ENCODE measurements around the gene OR6V1.

OR6V1 gene, protein sequence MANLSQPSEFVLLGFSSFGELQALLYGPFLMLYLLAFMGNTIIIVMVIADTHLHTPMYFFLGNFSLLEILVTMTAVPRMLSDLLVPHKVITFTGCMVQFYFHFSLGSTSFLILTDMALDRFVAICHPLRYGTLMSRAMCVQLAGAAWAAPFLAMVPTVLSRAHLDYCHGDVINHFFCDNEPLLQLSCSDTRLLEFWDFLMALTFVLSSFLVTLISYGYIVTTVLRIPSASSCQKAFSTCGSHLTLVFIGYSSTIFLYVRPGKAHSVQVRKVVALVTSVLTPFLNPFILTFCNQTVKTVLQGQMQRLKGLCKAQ

GRCh38 chr7:143052041-143052440, at the start of gene OR6V1:
TSS of gene OR6V1 (plus strand) at chr7:143052341. CDS start at chr7:143052341, 0 bp downstream.
- no peak for DNase-seq (ENCODE audit: low read depth)

DNA sequence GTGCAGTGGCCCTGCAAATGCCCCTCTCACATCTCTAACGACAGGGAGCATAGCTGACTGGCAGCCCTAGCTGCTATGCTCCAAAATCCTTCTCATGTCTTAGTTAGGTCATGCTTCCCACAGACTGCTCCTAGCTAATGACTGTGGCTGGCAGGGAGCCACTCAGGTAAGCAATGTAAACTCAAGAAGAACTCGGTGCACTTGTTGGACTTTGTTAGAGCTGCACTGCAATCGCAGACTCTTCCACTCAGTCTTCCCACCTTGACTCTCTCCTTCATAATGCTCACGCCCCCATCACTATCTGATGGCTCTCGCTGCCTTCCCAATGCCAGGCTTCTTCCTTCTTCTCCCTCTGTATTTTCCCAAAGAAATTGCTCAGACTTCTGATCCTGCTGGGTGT, 49.2 kb upstream of the OR6V1 start:
- no peak for DNase-seq (ENCODE audit: low read depth)

- no peak for DNase-seq (ENCODE audit: low read depth)
Observed at GRCh38 chr7:143003393-143004051, 48.6 kb upstream of the OR6V1 start.

GRCh38 chr7:143005632-143006260, 46.4 kb upstream of the OR6V1 start:
- DNase-seq (ENCODE audit: low read depth): no peak

DNA sequence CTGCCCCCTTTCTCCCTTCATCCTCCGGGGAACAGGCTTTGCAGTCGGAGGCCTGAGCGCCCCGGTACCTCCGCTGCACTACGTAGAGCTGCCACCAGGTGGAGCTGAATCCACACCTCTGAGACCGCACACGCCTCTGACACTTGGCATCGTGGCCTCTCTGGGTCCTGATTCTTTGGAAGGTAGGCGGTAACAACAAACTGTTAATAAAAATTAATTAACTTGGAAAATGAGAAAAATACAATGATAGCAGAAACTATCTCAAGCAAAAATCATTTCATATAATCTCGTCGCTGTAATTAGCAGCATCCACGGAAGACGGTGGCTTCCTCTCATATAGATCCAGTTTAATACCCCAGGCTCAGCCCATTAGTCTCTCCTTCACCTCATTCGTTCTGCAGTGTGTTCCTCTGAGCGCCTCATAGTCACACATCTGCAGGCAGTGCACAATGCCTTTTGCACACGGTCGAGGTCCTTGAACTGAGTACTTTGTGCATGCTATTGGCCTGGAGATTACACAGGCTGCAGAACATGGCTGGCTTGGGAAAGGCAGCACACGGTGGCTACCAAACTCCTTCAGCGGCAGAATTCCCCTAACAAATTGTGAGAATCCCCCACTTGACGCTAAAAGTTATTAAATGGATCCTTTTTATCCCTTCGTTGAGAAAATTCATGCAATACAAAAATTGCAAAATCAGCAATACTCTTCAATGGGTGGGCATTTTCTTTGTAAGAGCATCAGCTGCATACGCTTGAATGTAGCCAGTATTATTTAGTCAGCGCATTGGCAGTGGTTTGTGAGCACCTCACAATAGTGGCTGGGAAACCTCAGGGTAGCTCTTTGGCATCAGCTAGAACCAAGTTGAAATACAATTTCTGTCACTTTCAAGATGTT, 43.9 kb upstream of the OR6V1 start:
- DNase-seq (ENCODE audit: low read depth): peak; percentile 81

DNA sequence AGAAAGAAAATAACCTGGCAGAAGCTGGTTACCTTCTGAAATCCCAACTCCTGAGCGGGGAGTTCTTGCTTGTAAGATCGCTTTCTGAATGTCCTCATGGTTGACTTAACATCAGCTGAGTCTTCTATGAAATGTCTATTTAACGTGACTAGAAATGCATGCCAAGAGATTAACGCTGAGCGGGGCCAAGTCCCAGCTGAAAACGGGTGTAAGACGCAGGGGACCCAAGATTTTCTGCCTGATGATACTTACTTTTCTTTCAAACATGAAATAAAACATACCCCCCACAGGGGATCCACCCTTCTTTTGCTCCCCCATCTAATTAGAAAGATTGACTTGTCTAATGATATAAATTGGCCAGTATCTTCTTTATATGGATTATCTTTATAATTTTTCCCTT, 40.1 kb upstream of the OR6V1 start:
- no peak for DNase-seq (ENCODE audit: low read depth)

- no peak for DNase-seq (ENCODE audit: low read depth)
Observed at GRCh38 chr7:143012409-143012808, 39.7 kb upstream of the OR6V1 start.

- DNase-seq (ENCODE audit: low read depth): no peak
Observed at GRCh38 chr7:143013473-143013872, 38.7 kb upstream of the OR6V1 start.

DNA sequence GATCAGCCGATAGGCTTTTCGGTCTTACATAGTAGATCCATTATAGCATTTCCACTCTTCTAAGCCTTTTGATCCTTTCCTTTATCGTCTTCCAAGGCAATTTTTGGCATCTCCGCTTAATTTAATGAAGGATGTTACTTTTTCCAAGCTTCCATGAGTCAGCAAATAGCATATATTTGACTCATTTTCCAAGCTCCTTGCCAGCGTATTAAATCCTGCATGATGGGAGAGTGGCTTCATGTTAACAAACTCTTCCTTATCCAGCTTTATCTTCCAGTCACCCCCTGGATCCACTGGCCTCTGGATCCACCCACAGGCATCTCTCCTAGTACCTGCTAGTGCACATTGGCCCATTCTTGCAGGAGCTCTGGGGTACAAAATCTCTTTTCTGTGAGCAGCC, 38.2 kb upstream of the OR6V1 start:
- DNase-seq (ENCODE audit: low read depth): no peak

GRCh38 chr7:143015084-143015483, 37.1 kb upstream of the OR6V1 start:
- no peak for DNase-seq (ENCODE audit: low read depth)

- DNase-seq (ENCODE audit: low read depth): no peak
Observed at GRCh38 chr7:143015926-143016490, 36.1 kb upstream of the OR6V1 start.

DNA sequence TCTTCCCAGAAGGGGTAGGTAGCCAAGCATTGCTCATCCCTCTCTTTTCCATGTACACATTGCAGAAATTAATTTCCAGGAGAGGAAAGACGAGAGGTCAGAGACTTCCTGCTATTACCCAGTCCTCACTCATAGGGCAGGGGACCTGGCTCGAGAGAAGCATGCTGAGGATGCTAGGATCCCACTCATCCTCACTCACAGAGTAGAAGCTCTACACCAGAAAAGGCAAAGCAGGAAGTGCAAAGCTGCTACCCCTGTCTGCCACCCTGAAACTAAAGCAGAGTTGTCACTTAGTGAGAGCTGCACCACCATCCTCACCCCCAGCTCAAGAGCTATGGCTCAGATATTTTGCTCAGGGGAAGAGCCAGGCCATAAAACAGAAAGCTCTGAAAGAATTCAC, 35.1 kb upstream of the OR6V1 start:
- no peak for DNase-seq (ENCODE audit: low read depth)

GRCh38 chr7:143018931-143019330, 33.2 kb upstream of the OR6V1 start:
- DNase-seq (ENCODE audit: low read depth): no peak

GRCh38 chr7:143023047-143023446, 29.1 kb upstream of the OR6V1 start:
- DNase-seq (ENCODE audit: low read depth): no peak

DNA sequence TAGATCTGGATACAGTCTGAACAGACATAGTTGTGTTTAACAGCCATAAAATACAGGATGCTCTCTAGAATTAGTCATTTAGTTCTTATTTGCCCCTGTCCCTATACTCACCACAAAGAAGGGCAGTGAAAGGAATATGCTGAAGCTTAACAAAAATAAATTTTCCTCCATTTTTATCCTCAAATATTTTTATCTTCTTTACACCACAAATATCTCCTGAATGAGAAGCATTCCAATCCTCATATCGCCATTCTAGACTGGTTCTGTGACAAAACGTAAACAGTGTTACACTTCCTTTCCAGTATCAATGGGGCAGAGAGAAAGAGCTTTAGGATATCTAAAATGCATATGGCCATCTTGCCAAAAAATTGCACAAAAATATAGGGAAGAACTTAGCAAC, 26.8 kb upstream of the OR6V1 start:
- no peak for DNase-seq (ENCODE audit: low read depth)

DNA sequence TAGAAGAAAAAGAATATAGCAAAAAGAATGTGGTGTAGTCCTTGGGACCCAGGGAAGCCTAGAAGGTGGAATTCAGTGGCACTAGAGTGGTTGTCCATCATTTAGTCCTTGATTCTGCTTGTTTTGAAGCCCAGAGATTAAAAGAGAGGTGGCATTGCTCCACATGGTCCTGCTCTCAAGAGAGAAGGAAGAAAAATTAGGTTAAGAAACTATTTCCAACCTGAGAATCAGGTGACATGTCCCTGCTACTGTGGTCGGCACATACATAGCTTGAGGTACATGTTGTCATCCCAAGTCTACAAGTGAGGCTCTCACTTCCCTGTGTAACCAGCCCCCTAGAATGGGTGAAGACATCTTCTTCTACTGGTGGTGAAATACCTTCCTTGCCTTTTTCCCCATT, 25.1 kb upstream of the OR6V1 start, which contains the start of gene OR9A2:
OR9A2 (minus strand) TSS at position 101 of the 400 bp plus-strand sequence; CDS start at position 101, 0 bp downstream.
- no peak for DNase-seq (ENCODE audit: low read depth)

DNA sequence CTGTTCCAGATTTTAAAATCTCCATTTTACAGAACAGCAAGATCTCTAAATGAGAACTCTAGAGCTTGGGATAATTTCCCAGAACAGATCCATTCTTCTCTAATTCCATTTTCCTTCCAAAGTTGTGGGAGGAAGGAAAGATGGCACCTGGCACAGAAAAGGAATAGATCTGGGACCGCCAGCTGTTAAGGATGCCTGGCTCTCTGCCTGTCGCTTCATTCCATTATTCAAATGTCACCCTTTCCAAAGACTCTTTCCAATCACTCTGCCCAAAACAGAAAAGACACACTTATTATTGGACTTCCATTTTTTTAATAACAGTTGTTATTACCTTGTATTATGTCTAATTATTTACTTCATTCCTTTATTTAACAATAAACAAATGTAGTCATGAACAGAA, 24.5 kb upstream of the OR6V1 start:
- no peak for DNase-seq (ENCODE audit: low read depth)

GRCh38 chr7:143038635-143039034, 13.5 kb upstream of the OR6V1 start:
- no peak for DNase-seq (ENCODE audit: low read depth)

DNA sequence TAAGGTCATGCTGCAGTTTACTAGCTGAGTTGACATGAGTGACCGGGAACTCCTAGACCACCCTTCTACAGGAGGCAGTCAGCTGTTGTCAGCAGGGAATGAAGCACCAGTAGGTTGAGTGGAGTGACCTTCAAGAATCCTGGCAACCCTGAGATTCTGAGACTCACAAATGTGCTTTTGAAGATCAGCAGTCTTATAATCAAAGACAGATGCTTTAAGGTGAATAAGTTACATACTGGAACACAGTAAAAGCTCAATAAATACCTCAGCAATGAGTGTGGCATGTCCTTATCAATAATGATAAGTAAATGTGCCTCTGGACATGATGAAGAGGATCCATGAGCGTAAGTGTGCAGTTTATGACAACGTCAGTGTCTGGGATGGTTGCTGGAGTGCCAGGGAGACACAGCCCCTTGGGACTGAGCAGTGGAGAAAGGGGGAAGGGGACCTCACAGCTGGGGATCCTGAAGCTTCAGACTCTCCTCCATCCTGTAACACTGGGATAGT, 11.9 kb upstream of the OR6V1 start:
- DNase-seq (ENCODE audit: low read depth): no peak

DNA sequence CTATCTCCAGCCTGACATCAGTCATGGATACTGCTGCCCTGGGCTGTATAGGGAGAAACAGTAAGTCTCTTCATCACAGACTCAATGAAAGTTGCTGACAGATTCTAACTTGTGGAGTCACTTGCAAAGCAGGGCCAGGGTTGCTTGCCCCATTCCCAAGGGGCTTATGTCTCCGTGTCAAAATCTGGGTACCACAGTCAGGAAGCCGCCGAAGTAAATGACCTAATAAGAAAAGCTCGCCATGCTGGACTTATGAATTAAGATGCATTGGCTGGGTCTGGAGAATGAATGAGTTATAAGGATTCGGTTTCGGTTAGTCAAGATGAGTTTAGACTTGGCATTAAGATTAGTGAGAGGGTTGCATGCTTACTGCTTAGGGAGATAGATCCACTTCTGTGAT, 10.8 kb upstream of the OR6V1 start:
- no peak for DNase-seq (ENCODE audit: low read depth)

- DNase-seq (ENCODE audit: low read depth): no peak
Observed at GRCh38 chr7:143042159-143042789, 9.9 kb upstream of the OR6V1 start.

Measured in activated T-cell treated with anti-CD3 and anti-CD28 coated beads for 1 hour (primary cell).